ENCODE measurements around the gene ZNF277.

GRCh38 chr7:112361154-112361553 lies 154.7 kb downstream of the ZNF277 start:
- TF ChIP-seq CTCF (IDR thresholded peaks at IDR 0.05; ENCODE audit: low read depth, low read length, poor library complexity, severe bottlenecking) (no peak), EZH2phosphoT487 (IDR thresholded peaks at IDR 0.05; ENCODE audit: borderline replicate concordance, low read length) (no peak)

Measured in DOHH2 (cell line).